Nephron (organoid): Measurements from ENCODE around the gene TSSK2.
A peak's percentile ranks its signal among the peaks of the same experiment; 100 is the strongest.

Source experiments
- H3K27ac Mint-ChIP-seq, 3 experiments: 2 replicates each; pipeline ENCODE4 v1.8.0; 2020; ENCODE audit warnings: mixed read lengths in 3 of 3, mild to moderate bottlenecking in 2 of 3, moderate library complexity in 1 of 3
- H3K27me3 Mint-ChIP-seq: 2 replicates; pipeline ENCODE4 v1.8.0; 2021; ENCODE audit warnings: low read depth, mild to moderate bottlenecking, moderate library complexity, mixed read lengths
- H3K36me3 Mint-ChIP-seq: 2 replicates; pipeline ENCODE4 v1.8.0; 2020; ENCODE audit warnings: low read depth, mixed read lengths
- H3K4me1 Mint-ChIP-seq: 2 replicates; pipeline ENCODE4 v1.8.0; 2020; ENCODE audit warnings: mixed read lengths
- H3K4me3 Mint-ChIP-seq, 3 experiments: 2 replicates each; pipeline ENCODE4 v1.8.0; 2020; ENCODE audit warnings: mild to moderate bottlenecking in 3 of 3, mixed read lengths in 3 of 3, moderate library complexity in 2 of 3
- H3K9me3 Mint-ChIP-seq: 2 replicates; pipeline ENCODE4 v1.8.0; 2020; ENCODE audit warnings: mixed read lengths
- CTCF ChIP-seq, 3 experiments: fragments of 200-600 bp; sonication (generic); IDR thresholded peaks; one replicate each; pipeline ENCODE4 v1.5.0; 2021; ENCODE audit warnings: antibody characterized with exemption in 3 of 3; ENCODE audit not compliant: unreplicated experiment in 3 of 3

TSSK2 gene

DNA sequence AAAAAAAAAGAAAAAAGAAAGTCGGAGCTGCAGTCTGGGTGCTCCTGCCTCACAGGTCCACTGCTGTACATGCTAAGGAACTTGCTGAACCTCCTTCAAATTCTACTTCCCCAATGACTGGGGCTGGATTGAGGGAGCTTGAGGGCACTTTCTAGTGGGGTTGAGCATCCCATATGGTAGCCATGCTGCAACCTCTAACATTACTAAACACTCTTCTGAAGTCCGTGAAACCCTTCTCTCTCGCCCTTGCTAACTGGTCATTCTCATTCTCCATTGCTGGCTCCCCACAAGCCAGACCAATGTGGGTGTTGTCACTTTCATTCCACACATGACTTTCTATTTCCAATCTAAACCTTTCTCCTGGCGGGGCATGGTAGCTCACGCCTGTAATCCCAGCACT, 12.1 kb downstream of the TSSK2 start:
- peaks cover 12% of the 10 kb centered on the region for H3K4me1 Mint-ChIP-seq
- H3K4me3 Mint-ChIP-seq: peak overlapping the region; percentile 95 to 99 (median 95)
- no peaks in the 10 kb centered on the region for H3K9me3 Mint-ChIP-seq
- H3K27ac Mint-ChIP-seq: no peak overlapping the region
- H3K27me3 Mint-ChIP-seq: peaks cover 33% of the 10 kb centered on the region
- peaks cover 21% of the 10 kb centered on the region for H3K36me3 Mint-ChIP-seq
- no peak for TF ChIP-seq CTCF (IDR thresholded peaks at IDR 0.05; ENCODE audit: unreplicated experiment in 3 of 3)

- TF ChIP-seq CTCF (IDR thresholded peaks at IDR 0.05; ENCODE audit: unreplicated experiment in 3 of 3): no peak
- H3K4me1 Mint-ChIP-seq: peaks cover 12% of the 10 kb centered on the region
- H3K36me3 Mint-ChIP-seq: peaks cover 18% of the 10 kb centered on the region
- peak overlapping the region in 1 of 3 experiments; percentile 1 for H3K27ac Mint-ChIP-seq
- peak overlapping the region; percentile 95 to 99 (median 95) for H3K4me3 Mint-ChIP-seq
- peaks cover 41% of the 10 kb centered on the region for H3K27me3 Mint-ChIP-seq
- no peaks in the 10 kb centered on the region for H3K9me3 Mint-ChIP-seq
These were observed 12.9 kb downstream of the TSSK2 start for GRCh38 chr22:19143967-19144400.

DNA sequence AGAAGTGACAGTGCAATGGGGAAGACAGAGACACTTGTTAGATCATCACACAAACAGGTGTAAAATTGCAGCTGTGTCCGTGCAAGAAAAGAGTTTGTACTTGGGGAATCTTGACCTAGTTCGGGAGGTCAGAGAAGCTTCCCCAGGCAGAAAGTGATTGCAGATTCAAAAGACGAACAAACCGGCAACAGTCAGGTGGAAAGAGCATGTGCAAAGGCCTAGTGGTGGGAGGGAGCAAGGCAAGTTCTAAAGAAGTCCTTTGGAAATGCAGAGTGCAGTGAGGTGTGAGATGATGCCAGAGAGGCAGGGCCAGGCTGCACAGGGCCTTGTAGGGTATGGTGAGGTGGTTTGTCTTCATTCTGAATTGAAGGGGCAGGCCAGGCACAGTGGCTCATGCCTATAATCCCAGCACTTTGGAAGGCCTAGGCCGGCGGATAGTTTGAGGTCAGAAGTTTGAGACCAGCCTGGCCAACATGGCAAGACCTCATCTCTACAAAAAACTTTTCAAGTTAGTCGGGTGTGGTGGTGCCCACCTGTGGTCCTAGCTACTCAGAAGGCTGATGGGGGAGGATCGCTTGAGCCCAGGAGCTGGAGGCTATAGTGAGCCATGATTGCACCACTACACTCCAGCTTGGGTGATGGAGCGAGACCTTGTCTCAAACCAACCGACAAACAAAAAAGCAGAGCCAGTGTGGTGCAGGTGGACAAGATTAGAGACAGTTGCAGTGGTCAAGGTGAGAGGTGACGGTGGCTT, 15.3 kb downstream of the TSSK2 start:
- no peak overlapping the region for H3K4me3 Mint-ChIP-seq
- no peak for TF ChIP-seq CTCF (IDR thresholded peaks at IDR 0.05; ENCODE audit: unreplicated experiment in 3 of 3)
- peaks cover 12% of the 10 kb centered on the region for H3K4me1 Mint-ChIP-seq
- peaks cover 55% of the 10 kb centered on the region for H3K27me3 Mint-ChIP-seq
- no peaks in the 10 kb centered on the region for H3K9me3 Mint-ChIP-seq
- no peak overlapping the region for H3K27ac Mint-ChIP-seq
- H3K36me3 Mint-ChIP-seq: peaks cover 5% of the 10 kb centered on the region

DNA sequence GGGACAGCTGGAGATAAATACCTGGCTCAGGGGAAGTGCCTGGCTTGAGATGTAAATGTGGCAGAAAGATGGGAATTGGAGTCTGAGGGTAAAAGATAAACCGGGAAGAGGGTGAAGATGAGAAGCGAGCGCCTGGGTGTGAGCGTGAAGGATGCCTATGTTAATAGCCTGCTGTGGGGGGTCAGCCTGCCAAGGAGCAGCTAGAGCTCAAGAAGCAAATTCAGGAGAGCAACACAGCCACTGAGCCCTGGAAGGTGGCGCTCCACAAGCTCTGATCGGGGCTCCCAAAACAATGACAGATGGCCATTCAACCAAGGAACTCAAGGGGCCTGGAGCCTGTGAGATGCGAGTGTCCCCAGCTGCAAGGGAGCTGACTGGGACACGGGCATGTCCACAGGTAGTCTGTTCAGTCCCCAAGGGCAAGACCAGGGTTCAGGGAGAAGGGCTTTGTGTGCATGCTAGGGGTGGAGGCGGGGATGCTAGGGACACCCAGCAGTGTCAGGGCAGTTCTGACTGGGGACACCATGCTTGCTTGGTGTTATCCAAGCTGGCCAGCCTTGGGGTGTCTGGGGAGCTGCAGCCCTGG, 16.2 kb downstream of the TSSK2 start:
- Mint-ChIP-seq H3K27me3 (peaks cover 64% of the 10 kb centered on the region), H3K9me3 (peaks cover 4% of the 10 kb centered on the region), H3K4me1 (peaks cover 12% of the 10 kb centered on the region), H3K4me3 (no peak overlapping the region), H3K27ac (no peak overlapping the region), H3K36me3 (peaks cover 4% of the 10 kb centered on the region)
- no peak for TF ChIP-seq CTCF (IDR thresholded peaks at IDR 0.05; ENCODE audit: unreplicated experiment in 3 of 3)

DNA sequence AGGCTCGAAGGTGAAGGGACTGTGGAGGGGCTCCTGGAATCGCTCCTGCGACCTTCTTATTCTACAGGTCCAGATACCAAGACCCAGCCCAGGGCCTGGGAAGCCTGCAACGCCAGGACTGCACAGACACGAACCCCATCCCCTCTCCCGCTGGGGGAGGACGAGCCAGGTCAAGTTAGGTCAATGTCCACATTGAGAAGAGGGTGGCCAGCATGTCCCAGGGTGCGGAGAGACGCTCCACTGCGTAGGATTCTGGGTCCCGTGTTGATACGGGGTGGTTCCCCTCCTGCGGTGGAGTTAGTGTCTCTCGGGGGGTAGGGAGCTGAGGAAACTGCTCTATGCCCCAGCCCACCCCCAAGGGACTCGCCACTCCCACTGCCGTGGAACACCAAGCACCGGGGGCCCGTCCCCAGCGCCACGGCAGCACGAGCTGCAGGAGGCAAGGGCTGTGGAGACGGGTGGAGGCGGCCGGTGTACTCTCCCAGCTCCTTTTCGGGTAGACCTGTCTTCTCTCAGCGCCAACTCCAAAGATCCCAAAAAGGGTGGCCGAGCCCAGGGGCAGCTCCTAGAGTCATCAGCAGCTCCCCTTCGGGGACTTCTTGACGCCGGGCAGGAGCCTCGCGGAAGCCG, 17.4 kb downstream of the TSSK2 start:
- H3K27ac Mint-ChIP-seq: no peak overlapping the region
- H3K4me3 Mint-ChIP-seq: no peak overlapping the region
- H3K36me3 Mint-ChIP-seq: peaks cover 4% of the 10 kb centered on the region
- H3K9me3 Mint-ChIP-seq: peaks cover 9% of the 10 kb centered on the region
- peaks cover 12% of the 10 kb centered on the region for H3K4me1 Mint-ChIP-seq
- H3K27me3 Mint-ChIP-seq: peaks cover 77% of the 10 kb centered on the region
- no peak for TF ChIP-seq CTCF (IDR thresholded peaks at IDR 0.05; ENCODE audit: unreplicated experiment in 3 of 3)
